Measurements from ENCODE around the gene TOM1L2. TPM values are rescaled to one million over a fixed set of nuclear protein-coding genes. Genes with fewer than 3 reads are reported as not detected.

Gene TOM1L2
- total RNA-seq, 4 donors from 2014 or later, result 17.5 to 44.6 (median 27.1) TPM

- TF ChIP-seq CTCF (IDR thresholded peaks at IDR 0.05; ENCODE audit: low read depth), result no peak
Observed at GRCh38 chr17:17993852-17994251, 21.7 kb upstream of the TOM1L2 start.

GRCh38 chr17:17993366-17993765, 21.2 kb upstream of the TOM1L2 start:
- TF ChIP-seq CTCF (IDR thresholded peaks at IDR 0.05; ENCODE audit: low read depth), result no peak

GRCh38 chr17:17990282-17990681, 18.1 kb upstream of the TOM1L2 start:
- TF ChIP-seq CTCF (IDR thresholded peaks at IDR 0.05; ENCODE audit: low read depth), result no peak

- no peak for TF ChIP-seq CTCF (IDR thresholded peaks at IDR 0.05; ENCODE audit: low read depth)
Observed at GRCh38 chr17:17989618-17990017, 17.4 kb upstream of the TOM1L2 start.

- no peak for TF ChIP-seq CTCF (IDR thresholded peaks at IDR 0.05; ENCODE audit: low read depth)
Observed at GRCh38 chr17:17989081-17989480, 16.9 kb upstream of the TOM1L2 start.

- no peak for TF ChIP-seq CTCF (IDR thresholded peaks at IDR 0.05; ENCODE audit: low read depth)
Observed at GRCh38 chr17:17988427-17988945, 16.3 kb upstream of the TOM1L2 start.

- TF ChIP-seq CTCF (IDR thresholded peaks at IDR 0.05; ENCODE audit: low read depth), result no peak
Observed at GRCh38 chr17:17987901-17988300, 15.7 kb upstream of the TOM1L2 start.

All from subcutaneous adipose tissue (tissue), 4 donors.